Testis (tissue), 3 donors: ENCODE data around the gene MUC5AC. TPM values are rescaled to one million over a fixed set of nuclear protein-coding genes. Genes with fewer than 3 reads are reported as not detected.
"Not testable (repeated sequence)": the region's sequence is repeated elsewhere in the genome, so short reads cannot be mapped to it uniquely, and the experiment has no call there.

Experiments
- DNase-seq: peaks from one replicate; pipeline ENCODE4 v3.0.0-alpha.2; 2019
- H3K27ac ChIP-seq, 2 donors: fragments of 200-600 bp; sonication (generic); one replicate each; pipeline ENCODE4 v1.5.1; 2019
- H3K27me3 ChIP-seq: fragments of 200-600 bp; sonication (generic); one replicate; pipeline ENCODE4 v1.5.1; 2019
- H3K36me3 ChIP-seq: fragments of 200-600 bp; sonication (generic); one replicate; pipeline ENCODE4 v1.5.1; 2017; ENCODE audit warnings: low read depth; ENCODE audit errors: missing control alignments
- H3K4me1 ChIP-seq: fragments of 200-600 bp; sonication (generic); one replicate; pipeline ENCODE4 v1.5.1; 2019
- H3K4me3 ChIP-seq, 2 donors: fragments of 200-600 bp; sonication (generic); one replicate each; pipeline ENCODE4 v1.5.1; 2017 to 2019
- H3K9me3 ChIP-seq: fragments of 200-600 bp; sonication (generic); one replicate; pipeline ENCODE4 v1.5.1; 2017
- CTCF ChIP-seq, 3 experiments: fragments of 450-650 bp in 2 of 3; fragments of 200-600 bp in 1 of 3; sonication (generic) in 1 of 3; IDR thresholded peaks; one replicate each; pipeline ENCODE4 v1.5.1; 2016 to 2019; ENCODE audit warnings: antibody characterized with exemption in 3 of 3, mild to moderate bottlenecking in 2 of 3, moderate library complexity in 1 of 3
- POLR2A ChIP-seq: fragments of 450-650 bp; IDR thresholded peaks from one replicate; pipeline ENCODE4 v1.6.1; 2017; ENCODE audit warnings: antibody characterized with exemption, mild to moderate bottlenecking, moderate library complexity
- WGBS, 2 donors: methylation state at CpG; one replicate each; pipeline ENCODE4 v1.1.5; 2018; 5-methylcytosine and 5-hydroxymethylcytosine counted together
- intact Hi-C: fragments of 100-400 bp; cut with DNase I; formaldehyde crosslinking; loops from one replicate; pipeline ENCODE4 v1.15.1; 2023; ENCODE audit warnings: low total_unique reads
- polyA plus RNA-seq: library from polyadenylated mRNA; stranded (reverse); fragments of 350-450 nt; fragmentation: Illumina TruSeq; extraction: RNeasy Lipid Tissue Mini Kit (QIAGEN cat#74804); gene quantifications from one replicate; pipeline ENCODE4 v1.2.3, GENCODE V29; 2014; ENCODE audit warnings: low read depth, low replicate concordance; ENCODE audit not compliant: insufficient read depth
- total RNA-seq, 2 donors: library from RNA; depleted of rRNA; stranded (reverse); fragments of >200 nt; gene quantifications; one replicate each; pipeline ENCODE4 v1.2.3, GENCODE V29; 2016

The MUC5AC gene
- total and polyA plus RNA-seq, 3 donors from 2014 or later: 0.31 to 0.62 (median 0.32) TPM

GRCh38 chr11:1163321-1163910, 5.7 kb downstream of the MUC5AC start:
- no peak overlapping the region for H3K27ac ChIP-seq
- intact Hi-C loops: no loop called here
- no peak for DNase-seq
- no peak overlapping the region for H3K4me3 ChIP-seq
- H3K36me3 ChIP-seq: no peaks in the 10 kb centered on the region
- H3K4me1 ChIP-seq: no peaks in the 10 kb centered on the region
- no peak for TF ChIP-seq POLR2A
- no peak for TF ChIP-seq CTCF (IDR thresholded peaks at IDR 0.05)
- H3K9me3 ChIP-seq: no peaks in the 10 kb centered on the region
- WGBS, 2 donors: 85 to 87% methylated on average over 9 to 13 of the region's 13 CpGs
- no peaks in the 10 kb centered on the region for H3K27me3 ChIP-seq

- H3K4me1 ChIP-seq: no peaks in the 10 kb centered on the region
- no peaks in the 10 kb centered on the region for H3K9me3 ChIP-seq
- H3K36me3 ChIP-seq: no peaks in the 10 kb centered on the region
- H3K4me3 ChIP-seq: no peak overlapping the region
- intact Hi-C loops: no loop called here
- WGBS, 2 donors: 67 to 75% methylated on average over 3 to 27 of the region's 28 CpGs
- H3K27ac ChIP-seq: no peak overlapping the region
- H3K27me3 ChIP-seq: no peaks in the 10 kb centered on the region
- DNase-seq: no peak
- TF ChIP-seq POLR2A (no peak), CTCF (IDR thresholded peaks at IDR 0.05) (no peak)
These were observed 6.4 kb downstream of the MUC5AC start for GRCh38 chr11:1163911-1164735.

DNA sequence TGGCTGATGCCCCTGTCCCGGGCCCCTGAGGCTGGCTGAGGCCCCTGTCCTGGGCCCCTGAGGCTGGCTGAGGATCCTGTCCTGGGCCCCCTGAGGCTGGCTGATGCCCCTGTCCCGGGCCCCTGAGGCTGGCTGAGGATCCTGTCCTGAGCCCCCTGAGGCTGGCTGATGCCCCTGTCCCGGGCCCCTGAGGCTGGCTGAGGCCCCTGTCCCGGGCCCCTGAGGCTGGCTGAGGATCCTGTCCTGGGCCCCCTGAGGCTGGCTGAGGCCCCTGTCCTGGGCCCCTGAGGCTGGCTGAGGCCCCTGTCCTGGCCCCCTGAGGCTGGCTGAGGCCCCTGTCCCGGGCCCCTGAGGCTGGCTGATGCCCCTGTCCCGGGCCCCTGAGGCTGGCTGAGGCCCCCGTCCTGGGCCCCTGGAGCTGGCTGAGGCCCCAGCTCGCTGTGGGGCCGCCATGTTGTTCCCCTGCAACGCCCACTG, 7.1 kb downstream of the MUC5AC start:
- H3K36me3 ChIP-seq, H3K4me1 ChIP-seq, DNase-seq, H3K27ac ChIP-seq, H3K4me3 ChIP-seq, H3K9me3 ChIP-seq, intact Hi-C loops, H3K27me3 ChIP-seq: not testable (repeated sequence)
- WGBS, 2 donors: 75 to 100% methylated on average over 1 to 4 of the region's 10 CpGs

- intact Hi-C loops: no loop called here
- H3K27me3 ChIP-seq: no peaks in the 10 kb centered on the region
- DNase-seq: no peak
These were observed 7.7 kb downstream of the MUC5AC start for GRCh38 chr11:1165256-1166041.

More at GRCh38 chr11:1165256-1166041, 7.7 kb downstream of the MUC5AC start:
- Histone ChIP-seq H3K36me3 (no peaks in the 10 kb centered on the region), H3K27ac (no peak overlapping the region), H3K9me3 (no peaks in the 10 kb centered on the region), H3K4me3 (no peak overlapping the region), H3K4me1 (no peaks in the 10 kb centered on the region)
- TF ChIP-seq CTCF (IDR thresholded peaks at IDR 0.05): no peak
- TF ChIP-seq POLR2A: no peak
- 95 to 97% methylated on average over 7 to 26 of the region's 30 CpGs for WGBS, 2 donors
